Measurements from ENCODE around the gene SSR2. TPM values are rescaled to one million over a fixed set of nuclear protein-coding genes. Genes with fewer than 3 reads are reported as not detected.
A peak's percentile ranks its signal among the peaks of the same experiment; 100 is the strongest.

Gene SSR2
- total and polyA plus RNA-seq, 4 donors: 93.1 to 264 (median 173) TPM

GRCh38 chr1:156024801-156025200 lies 4.0 kb upstream of the SSR2 start:
- 72% methylated on average over 5 of the region's 5 CpGs for WGBS
- DNase-seq (ENCODE audit: low spot score): no peak
- H3K27me3 ChIP-seq (ENCODE audit: control insufficient read depth in 4 of 4, insufficient read depth in 4 of 4, low read length in 3 of 4): no peaks in the 10 kb centered on the region
- H3K4me1 ChIP-seq (ENCODE audit: control insufficient read depth in 4 of 4, insufficient read depth in 4 of 4, low read length in 3 of 4): peaks cover 0 to 13% (median 4%) of the 10 kb centered on the region in 4 donors
- H3K36me3 ChIP-seq (ENCODE audit: control insufficient read depth in 4 of 4, insufficient read depth in 3 of 4, low read depth in 1 of 4, low read length in 3 of 4): no peaks in the 10 kb centered on the region
- H3K27ac ChIP-seq (ENCODE audit: low read depth in 1 of 2, low read length in 2 of 2): peak overlapping the region in 1 of 2 donors; percentile 32
- H3K9ac ChIP-seq (ENCODE audit: low read depth in 1 of 2, low read length in 2 of 2): no peak overlapping the region
- no peaks in the 10 kb centered on the region for H3K9me3 ChIP-seq (ENCODE audit: control insufficient read depth in 4 of 4, low read length in 3 of 4)
- H3K4me3 ChIP-seq (ENCODE audit: low read depth in 1 of 3, low read length in 3 of 3): no peak overlapping the region
- TF ChIP-seq HNF4A (conservative IDR thresholded peaks at IDR 0.05) (peak; percentile 46 to 54), CTCF (IDR thresholded peaks at IDR 0.05; ENCODE audit: low read depth, low read length, missing input control) (no peak)

- Histone ChIP-seq H3K9ac (ENCODE audit: low read depth in 1 of 2, low read length in 2 of 2) (no peak overlapping the region), H3K9me3 (ENCODE audit: control insufficient read depth in 4 of 4, low read length in 3 of 4) (no peaks in the 10 kb centered on the region)
- WGBS: 76% methylated on average over 2 of the region's 2 CpGs
Measured at GRCh38 chr1:156021954-156022353, 1.2 kb upstream of the SSR2 start.

More at GRCh38 chr1:156021954-156022353, 1.2 kb upstream of the SSR2 start:
- peaks cover 0 to 20% (median 7%) of the 10 kb centered on the region in 4 donors for H3K4me1 ChIP-seq (ENCODE audit: control insufficient read depth in 4 of 4, insufficient read depth in 4 of 4, low read length in 3 of 4)
- DNase-seq (ENCODE audit: low spot score): no peak
- H3K36me3 ChIP-seq (ENCODE audit: control insufficient read depth in 4 of 4, insufficient read depth in 3 of 4, low read depth in 1 of 4, low read length in 3 of 4): peaks cover 6 to 10% (median 9%) of the 10 kb centered on the region in 4 donors
- TF ChIP-seq NR2F2 (IDR thresholded peaks at IDR 0.05): no peak
- TF ChIP-seq YY1 (IDR thresholded peaks at IDR 0.05): no peak
- no peak for TF ChIP-seq JUND (IDR thresholded peaks at IDR 0.05)
- no peak for TF ChIP-seq REST (IDR thresholded peaks at IDR 0.05)
- no peak for TF ChIP-seq EGR1 (IDR thresholded peaks at IDR 0.05; ENCODE audit: low read depth in 2 of 2)
- TF ChIP-seq FOXA1 (IDR thresholded peaks at IDR 0.05): no peak
- no peak for TF ChIP-seq HNF4A (conservative IDR thresholded peaks at IDR 0.05)
- TF ChIP-seq GABPA (IDR thresholded peaks at IDR 0.05 in 1 of 2, conservative IDR thresholded peaks at IDR 0.05 in 1 of 2): no peak
- no peak for TF ChIP-seq CTCF (IDR thresholded peaks at IDR 0.05; ENCODE audit: low read depth, low read length, missing input control)
- TF ChIP-seq ATF3 (IDR thresholded peaks at IDR 0.05): no peak
- TF ChIP-seq FOXA2 (IDR thresholded peaks at IDR 0.05): no peak
- no peak for TF ChIP-seq ZBTB33 (IDR thresholded peaks at IDR 0.05)
- TF ChIP-seq RAD21 (IDR thresholded peaks at IDR 0.05): no peak
- no peak for TF ChIP-seq TAF1 (conservative IDR thresholded peaks at IDR 0.05)
- TF ChIP-seq HNF4G (IDR thresholded peaks at IDR 0.05): no peak
- no peak for TF ChIP-seq MAX (IDR thresholded peaks at IDR 0.05)
- no peak for TF ChIP-seq RXRA (IDR thresholded peaks at IDR 0.05)
- no peak for TF ChIP-seq SP1 (IDR thresholded peaks at IDR 0.05)
- H3K27ac ChIP-seq (ENCODE audit: low read depth in 1 of 2, low read length in 2 of 2): no peak overlapping the region
- H3K4me3 ChIP-seq (ENCODE audit: low read depth in 1 of 3, low read length in 3 of 3): no peak overlapping the region
- no peaks in the 10 kb centered on the region for H3K27me3 ChIP-seq (ENCODE audit: control insufficient read depth in 4 of 4, insufficient read depth in 4 of 4, low read length in 3 of 4)

Data from liver (tissue), 9 donors.